Chondrocyte (in vitro differentiated cells): Measurements from ENCODE around the gene NPAT. TPM values are rescaled to one million over a fixed set of nuclear protein-coding genes. Genes with fewer than 3 reads are reported as not detected.

ENCODE experiments used
- DNase-seq: peaks from one replicate; pipeline ENCODE4 v3.0.0; 2021; ENCODE audit warnings: mixed read lengths, low spot score
- H3K27ac Mint-ChIP-seq: one replicate; pipeline ENCODE4 v1.8.0; 2021; ENCODE audit warnings: mild to moderate bottlenecking, moderate library complexity, mixed read lengths; ENCODE audit not compliant: unreplicated experiment
- H3K27me3 Mint-ChIP-seq: 2 replicates; pipeline ENCODE4 v1.8.0; 2021; ENCODE audit warnings: low read depth, mixed read lengths
- H3K36me3 Mint-ChIP-seq: 2 replicates; pipeline ENCODE4 v1.8.0; 2021; ENCODE audit warnings: low read depth, mixed read lengths
- H3K4me1 Mint-ChIP-seq: 2 replicates; pipeline ENCODE4 v1.8.0; 2021; ENCODE audit warnings: low read depth, mild to moderate bottlenecking, mixed read lengths
- H3K4me3 Mint-ChIP-seq: one replicate; pipeline ENCODE4 v1.8.0; 2021; ENCODE audit warnings: mild to moderate bottlenecking, moderate library complexity, mixed read lengths; ENCODE audit not compliant: unreplicated experiment
- H3K9me3 Mint-ChIP-seq: 2 replicates; pipeline ENCODE4 v1.8.0; 2021; ENCODE audit warnings: low read depth, mixed read lengths
- CTCF ChIP-seq: fragments of 200-600 bp; sonication (generic); IDR thresholded peaks from 2 replicates; pipeline ENCODE4 v1.5.0; 2021; ENCODE audit warnings: antibody characterized with exemption, mild to moderate bottlenecking, moderate library complexity
- total RNA-seq: library from RNA; stranded (reverse); gene quantifications from 3 replicates; pipeline ENCODE4 v1.2.1, GENCODE V29; 2021

Gene NPAT
- total RNA-seq, 1 donor from 2014 or later: 9.7 TPM

DNA sequence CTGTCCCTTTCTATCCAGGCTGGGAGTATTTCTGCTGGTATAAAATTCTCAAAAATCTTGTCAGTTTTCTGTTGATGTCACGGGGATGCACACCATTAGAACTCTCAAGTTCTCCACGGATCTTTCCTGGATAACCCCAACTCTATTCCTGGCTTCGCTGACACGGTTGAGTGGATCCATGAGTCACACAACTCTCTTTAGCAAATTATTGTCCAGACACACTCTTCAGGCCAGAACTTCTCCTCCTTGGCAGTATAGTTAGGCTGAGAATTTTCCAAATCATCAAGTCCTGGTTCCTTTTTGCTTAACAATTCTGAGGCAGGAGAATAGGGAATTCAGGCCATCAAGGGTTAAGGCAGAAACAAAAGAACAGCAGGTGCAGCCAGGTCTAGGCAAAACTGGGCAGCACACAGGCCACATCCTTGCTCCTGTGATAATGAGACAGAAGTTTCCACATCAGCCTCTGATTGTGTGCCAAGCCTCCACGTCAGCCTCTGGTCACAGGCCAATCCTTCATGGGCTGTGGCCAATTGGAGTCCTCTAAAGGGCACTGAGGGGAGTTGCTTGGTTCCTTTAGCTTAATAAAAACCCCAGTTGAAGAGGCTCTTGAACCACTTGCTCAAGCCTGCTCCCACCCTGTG, 106.8 kb downstream of the NPAT start:
- no peak overlapping the region for H3K4me3 Mint-ChIP-seq
- no peaks in the 10 kb centered on the region for H3K9me3 Mint-ChIP-seq
- peaks cover 6% of the 10 kb centered on the region for H3K4me1 Mint-ChIP-seq
- H3K36me3 Mint-ChIP-seq: peaks cover 8% of the 10 kb centered on the region
- no peaks in the 10 kb centered on the region for H3K27me3 Mint-ChIP-seq
- DNase-seq: no peak
- TF ChIP-seq CTCF: no peak
- H3K27ac Mint-ChIP-seq: peak overlapping the region; percentile 57

DNA sequence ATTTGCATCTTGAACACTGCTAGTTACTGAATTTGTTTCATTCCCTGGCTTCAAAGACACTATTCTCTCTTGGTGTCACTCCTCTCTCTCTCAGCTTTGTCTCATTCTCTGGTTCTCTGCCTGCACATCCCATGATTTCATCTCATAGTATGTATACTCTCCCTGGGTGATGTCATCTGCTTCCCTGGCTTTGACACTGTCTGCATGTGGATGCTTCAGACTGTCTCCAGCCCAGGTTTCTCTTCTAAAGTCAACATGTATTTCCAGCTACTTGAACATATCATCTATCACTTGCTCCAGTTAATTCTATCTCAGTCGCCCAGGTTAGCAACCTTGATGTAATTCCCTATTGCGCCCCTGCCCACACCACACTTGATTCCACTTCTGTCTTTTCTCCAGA, 110.4 kb downstream of the NPAT start:
- TF ChIP-seq CTCF: no peak
- H3K36me3 Mint-ChIP-seq: peaks cover 8% of the 10 kb centered on the region
- H3K27me3 Mint-ChIP-seq: no peaks in the 10 kb centered on the region
- no peak for DNase-seq
- no peak overlapping the region for H3K27ac Mint-ChIP-seq
- H3K4me3 Mint-ChIP-seq: no peak overlapping the region
- peaks cover 6% of the 10 kb centered on the region for H3K4me1 Mint-ChIP-seq
- no peaks in the 10 kb centered on the region for H3K9me3 Mint-ChIP-seq

- no peaks in the 10 kb centered on the region for H3K27me3 Mint-ChIP-seq
- H3K9me3 Mint-ChIP-seq: no peaks in the 10 kb centered on the region
- DNase-seq: no peak
- H3K36me3 Mint-ChIP-seq: peaks cover 8% of the 10 kb centered on the region
- H3K4me1 Mint-ChIP-seq: peaks cover 6% of the 10 kb centered on the region
- no peak overlapping the region for H3K4me3 Mint-ChIP-seq
- no peak overlapping the region for H3K27ac Mint-ChIP-seq
- no peak for TF ChIP-seq CTCF
Observed at GRCh38 chr11:108111126-108111525, 111.3 kb downstream of the NPAT start.

Other genes starting within 250 kb of the NPAT start
- gene CUL5, start 213.7 kb downstream of the NPAT start, total RNA-seq: 30.0 to 32.1 TPM (median 30.4 TPM) in 3 replicates
- gene ACAT1, start 101.1 kb downstream of the NPAT start, total RNA-seq: 38.7 to 43.1 TPM (median 40.9 TPM) in 3 replicates
- gene ATM, start 429 bp upstream of the NPAT start, total RNA-seq: 57.0 to 89.5 TPM (median 59.5 TPM) in 3 replicates
- not detected in 3 replicates for gene C11orf65, start 244.9 kb upstream of the NPAT start, total RNA-seq